Panc1 (cell line): ENCODE results near the gene INTS6L. TPM values are rescaled to one million over a fixed set of nuclear protein-coding genes. Genes with fewer than 3 reads are reported as not detected.
A peak's percentile ranks its signal among the peaks of the same experiment; 100 is the strongest.

Experiments used
- ATAC-seq: fragments of 200-7000 bp; cut with Tn5 transposase; 2 replicates; pipeline ENCODE4 v1.9.1; 2020; ENCODE audit warnings: mild to moderate bottlenecking, moderate library complexity
- BruUV-seq: library from RNA; stranded (reverse); fragments of 400-500 nt; replicated peaks from 2 replicates; lab custom pipeline; 2021; lab: Mats Ljungman, UMichigan
- CTCF ChIA-PET: fragments of 300-600 bp; sonication (Branson Sonifier 250); formaldehyde crosslinking; loops from one replicate; lab custom pipeline; 2022; ENCODE audit warnings: antibody characterized with exemption; lab: Charles Lee
- POLR2A ChIA-PET: fragments of 300-600 bp; sonication (Branson Sonifier 250); formaldehyde crosslinking; loops from one replicate; lab custom pipeline; 2022; ENCODE audit warnings: antibody characterized with exemption; lab: Charles Lee
- DNase-seq: peaks from one replicate; pipeline ENCODE4 v3.0.0-alpha.2; 2010; ENCODE audit warnings: low read depth, low spot score
- H3K27ac ChIP-seq: 2 replicates; pipeline ENCODE4 v1.5.1; 2011; ENCODE audit warnings: mild to moderate bottlenecking, low read length, inconsistent platforms
- H3K27me3 ChIP-seq: fragments of 200-500 bp; sonication (Bioruptor generic); 2 replicates; pipeline ENCODE4 v1.6.0; 2014; ENCODE audit warnings: low read length, inconsistent platforms; ENCODE audit not compliant: control insufficient read depth, insufficient read depth
- H3K36me3 ChIP-seq: fragments of 200-500 bp; sonication (Bioruptor generic); 2 replicates; pipeline ENCODE4 v1.5.1; 2014; ENCODE audit warnings: inconsistent platforms, mild to moderate bottlenecking, low read length, moderate library complexity; ENCODE audit not compliant: control insufficient read depth, insufficient read depth
- H3K4me1 ChIP-seq: 2 replicates; pipeline ENCODE4 v1.5.1; 2011; ENCODE audit warnings: inconsistent platforms, mild to moderate bottlenecking, low read length, moderate library complexity; ENCODE audit not compliant: control insufficient read depth, insufficient read depth
- H3K4me3 ChIP-seq, 2 experiments: 2 replicates each; pipeline ENCODE4 v1.5.1; 2011 to 2012; ENCODE audit warnings: low read depth in 2 of 2, low read length in 2 of 2, mild to moderate bottlenecking in 2 of 2, inconsistent platforms in 1 of 2, moderate library complexity in 1 of 2
- H3K9me3 ChIP-seq: fragments of 200-500 bp; sonication (Bioruptor generic); 2 replicates; pipeline ENCODE4 v1.5.1; 2014; ENCODE audit warnings: low read depth, mild to moderate bottlenecking, inconsistent platforms, low read length, moderate library complexity; ENCODE audit not compliant: control insufficient read depth, insufficient read depth
- POLR2AphosphoS5 ChIP-seq: IDR thresholded peaks from 2 replicates; pipeline ENCODE4 v1.6.1; 2012; ENCODE audit warnings: mild to moderate bottlenecking, low read depth, low read length, moderate library complexity
- SIN3A ChIP-seq: IDR thresholded peaks from 2 replicates; pipeline ENCODE4 v1.6.1; 2012; ENCODE audit warnings: low read depth, mild to moderate bottlenecking, low read length, moderate library complexity, borderline replicate concordance; ENCODE audit not compliant: insufficient read depth
- TCF7L2 ChIP-seq: IDR thresholded peaks from 2 replicates; pipeline ENCODE4 v1.6.1; 2011; ENCODE audit warnings: mild to moderate bottlenecking, low read depth, low read length, inconsistent platforms
- in situ Hi-C: cut with HindIII; loops from 2 replicates; pipeline ENCODE4 v1.10.0; 2016; ENCODE audit warnings: low sequenced_read_pairs, low pct_unique_long_range_greater_than_20kb
- intact Hi-C: fragments of 100-400 bp; cut with micrococcal nuclease; formaldehyde crosslinking; loops from one replicate; pipeline ENCODE4 v1.10.0; 2022; ENCODE audit not compliant: unreplicated experiment
- total RNA-seq: library from RNA; stranded (reverse); gene quantifications from one replicate; pipeline ENCODE4 v1.2.1, GENCODE V29; 2021; ENCODE audit not compliant: unreplicated experiment
- TF ChIP-seq, protein P1 (sequence below): fragments of 450-650 bp; IDR thresholded peaks from 2 replicates; pipeline ENCODE4 v1.5.1; 2017; ENCODE audit warnings: mild to moderate bottlenecking
- TF ChIP-seq, protein P2 (sequence below), 2 experiments: IDR thresholded peaks; 2 replicates each; pipeline ENCODE4 v1.6.1; 2011 to 2012; ENCODE audit warnings: low read depth in 2 of 2, control low read depth in 1 of 2, low read length in 1 of 2, mild to moderate bottlenecking in 1 of 2, moderate library complexity in 1 of 2; ENCODE audit not compliant: insufficient read depth in 1 of 2

The INTS6L gene
- total RNA-seq, 1 experiment from 2014 or later: 19.6 TPM

DNA sequence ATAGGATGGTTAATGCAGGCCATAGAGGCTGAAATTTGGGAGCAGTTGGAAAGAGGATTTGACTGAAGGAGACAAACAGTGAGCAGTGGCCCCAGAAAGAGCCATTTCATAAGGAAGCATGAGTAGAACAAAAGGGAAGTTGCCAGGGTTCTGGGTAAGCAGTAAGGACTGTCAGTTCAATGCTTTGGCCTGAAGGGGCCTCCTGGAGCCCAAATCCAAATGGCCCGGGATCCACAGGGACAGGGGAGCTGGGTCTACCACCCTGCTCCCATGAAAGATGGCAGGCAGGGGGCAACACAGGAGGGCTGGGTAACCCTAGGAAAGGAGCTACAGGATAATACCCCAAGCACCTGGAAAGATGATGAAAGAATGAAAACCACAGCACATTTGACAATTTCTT lies 4.1 kb upstream of the INTS6L start:
- intact Hi-C loops (no loop called here), in situ Hi-C loops (no loop called here)
- Histone ChIP-seq H3K36me3 (no peaks in the 10 kb centered on the region), H3K27ac (no peak overlapping the region), H3K4me3 (no peak overlapping the region), H3K9me3 (no peaks in the 10 kb centered on the region), H3K27me3 (no peaks in the 10 kb centered on the region), H3K4me1 (peaks cover 6% of the 10 kb centered on the region)
- no peak for TF ChIP-seq POLR2AphosphoS5
- TF ChIP-seq, protein P1, sequence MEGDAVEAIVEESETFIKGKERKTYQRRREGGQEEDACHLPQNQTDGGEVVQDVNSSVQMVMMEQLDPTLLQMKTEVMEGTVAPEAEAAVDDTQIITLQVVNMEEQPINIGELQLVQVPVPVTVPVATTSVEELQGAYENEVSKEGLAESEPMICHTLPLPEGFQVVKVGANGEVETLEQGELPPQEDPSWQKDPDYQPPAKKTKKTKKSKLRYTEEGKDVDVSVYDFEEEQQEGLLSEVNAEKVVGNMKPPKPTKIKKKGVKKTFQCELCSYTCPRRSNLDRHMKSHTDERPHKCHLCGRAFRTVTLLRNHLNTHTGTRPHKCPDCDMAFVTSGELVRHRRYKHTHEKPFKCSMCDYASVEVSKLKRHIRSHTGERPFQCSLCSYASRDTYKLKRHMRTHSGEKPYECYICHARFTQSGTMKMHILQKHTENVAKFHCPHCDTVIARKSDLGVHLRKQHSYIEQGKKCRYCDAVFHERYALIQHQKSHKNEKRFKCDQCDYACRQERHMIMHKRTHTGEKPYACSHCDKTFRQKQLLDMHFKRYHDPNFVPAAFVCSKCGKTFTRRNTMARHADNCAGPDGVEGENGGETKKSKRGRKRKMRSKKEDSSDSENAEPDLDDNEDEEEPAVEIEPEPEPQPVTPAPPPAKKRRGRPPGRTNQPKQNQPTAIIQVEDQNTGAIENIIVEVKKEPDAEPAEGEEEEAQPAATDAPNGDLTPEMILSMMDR: peak; percentile 14; the same call in 1 of the 2 replicates
- no peak for TF ChIP-seq TCF7L2
- TF ChIP-seq, protein P2, sequence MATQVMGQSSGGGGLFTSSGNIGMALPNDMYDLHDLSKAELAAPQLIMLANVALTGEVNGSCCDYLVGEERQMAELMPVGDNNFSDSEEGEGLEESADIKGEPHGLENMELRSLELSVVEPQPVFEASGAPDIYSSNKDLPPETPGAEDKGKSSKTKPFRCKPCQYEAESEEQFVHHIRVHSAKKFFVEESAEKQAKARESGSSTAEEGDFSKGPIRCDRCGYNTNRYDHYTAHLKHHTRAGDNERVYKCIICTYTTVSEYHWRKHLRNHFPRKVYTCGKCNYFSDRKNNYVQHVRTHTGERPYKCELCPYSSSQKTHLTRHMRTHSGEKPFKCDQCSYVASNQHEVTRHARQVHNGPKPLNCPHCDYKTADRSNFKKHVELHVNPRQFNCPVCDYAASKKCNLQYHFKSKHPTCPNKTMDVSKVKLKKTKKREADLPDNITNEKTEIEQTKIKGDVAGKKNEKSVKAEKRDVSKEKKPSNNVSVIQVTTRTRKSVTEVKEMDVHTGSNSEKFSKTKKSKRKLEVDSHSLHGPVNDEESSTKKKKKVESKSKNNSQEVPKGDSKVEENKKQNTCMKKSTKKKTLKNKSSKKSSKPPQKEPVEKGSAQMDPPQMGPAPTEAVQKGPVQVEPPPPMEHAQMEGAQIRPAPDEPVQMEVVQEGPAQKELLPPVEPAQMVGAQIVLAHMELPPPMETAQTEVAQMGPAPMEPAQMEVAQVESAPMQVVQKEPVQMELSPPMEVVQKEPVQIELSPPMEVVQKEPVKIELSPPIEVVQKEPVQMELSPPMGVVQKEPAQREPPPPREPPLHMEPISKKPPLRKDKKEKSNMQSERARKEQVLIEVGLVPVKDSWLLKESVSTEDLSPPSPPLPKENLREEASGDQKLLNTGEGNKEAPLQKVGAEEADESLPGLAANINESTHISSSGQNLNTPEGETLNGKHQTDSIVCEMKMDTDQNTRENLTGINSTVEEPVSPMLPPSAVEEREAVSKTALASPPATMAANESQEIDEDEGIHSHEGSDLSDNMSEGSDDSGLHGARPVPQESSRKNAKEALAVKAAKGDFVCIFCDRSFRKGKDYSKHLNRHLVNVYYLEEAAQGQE (IDR thresholded peaks at IDR 0.05; ENCODE audit: insufficient read depth in 1 of 2, low read depth in 2 of 2, low read length in 1 of 2): no peak
- DNase-seq: no peak
- no peak for ATAC-seq
- POLR2A ChIA-PET: no interaction called here
- CTCF ChIA-PET: no interaction called here
- no TSS peak for BruUV-seq

DNA sequence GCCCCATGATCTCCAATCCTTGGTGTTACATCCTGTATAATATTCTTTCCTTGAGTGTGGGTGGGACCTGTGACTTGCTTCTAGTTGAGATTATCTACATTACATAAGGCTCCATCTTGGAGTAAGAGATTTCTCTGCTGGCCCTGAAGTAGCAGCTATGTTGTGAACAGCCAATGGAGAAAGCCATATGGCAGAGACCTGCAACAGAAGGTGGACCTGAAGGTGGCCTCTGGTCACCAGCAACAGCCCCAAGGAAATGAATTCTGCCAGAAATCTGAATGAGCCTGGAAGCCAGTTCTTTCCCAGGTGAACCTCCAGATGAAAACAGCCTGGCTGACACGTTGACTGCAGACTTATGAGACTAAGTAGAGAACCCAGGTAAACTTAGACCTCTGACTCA lies 2.3 kb upstream of the INTS6L start:
- DNase-seq (no peak), ATAC-seq (no peak)
- POLR2A ChIA-PET: no interaction called here
- Histone ChIP-seq H3K36me3 (no peaks in the 10 kb centered on the region), H3K4me3 (no peak overlapping the region), H3K9me3 (no peaks in the 10 kb centered on the region), H3K4me1 (peaks cover 6% of the 10 kb centered on the region), H3K27me3 (no peaks in the 10 kb centered on the region), H3K27ac (no peak overlapping the region)
- BruUV-seq: no TSS peak
- intact Hi-C loops (no loop called here), in situ Hi-C loops (no loop called here)
- CTCF ChIA-PET: no interaction called here
- no peak for TF ChIP-seq TCF7L2
- TF ChIP-seq, protein P1: no peak

DNA sequence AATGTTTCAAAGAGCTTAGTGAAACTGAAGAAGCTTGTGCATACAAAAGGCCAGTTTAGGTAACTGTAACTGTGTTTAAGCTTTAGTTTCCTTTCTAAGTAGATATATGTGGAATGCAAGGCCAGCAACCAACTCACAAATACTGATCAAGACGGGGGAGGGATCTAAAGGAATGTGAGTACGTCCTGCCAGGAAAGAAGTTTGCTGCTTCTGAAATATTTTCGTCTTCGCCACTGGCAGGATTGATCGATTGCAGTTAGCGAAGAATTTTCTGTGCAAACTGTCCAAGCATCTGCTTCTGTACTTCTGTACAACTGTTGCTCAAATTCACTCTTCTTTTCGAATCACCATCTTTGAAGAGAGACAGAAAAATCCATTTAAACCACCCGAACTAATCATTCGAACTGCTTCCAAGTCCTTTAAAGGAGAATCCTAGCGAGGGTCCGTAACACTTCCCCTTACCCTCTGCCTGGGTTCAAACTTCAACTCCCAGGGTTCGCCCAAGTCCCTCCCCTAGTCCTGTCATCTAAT lies 373 bp upstream of the INTS6L start:
- no peak for DNase-seq
- intact Hi-C loops: no loop called here
- CTCF ChIA-PET: no interaction called here
- POLR2A ChIA-PET: no interaction called here
- Histone ChIP-seq H3K9me3 (no peaks in the 10 kb centered on the region), H3K27ac (peak overlapping the region; percentile 78), H3K4me3 (peak overlapping the region; percentile 80 to 81), H3K36me3 (no peaks in the 10 kb centered on the region), H3K4me1 (peaks cover 6% of the 10 kb centered on the region), H3K27me3 (no peaks in the 10 kb centered on the region)
- no peak for TF ChIP-seq TCF7L2
- no peak for TF ChIP-seq SIN3A
- TF ChIP-seq, protein P2 (IDR thresholded peaks at IDR 0.05; ENCODE audit: insufficient read depth in 1 of 2, low read depth in 2 of 2, low read length in 1 of 2): no peak
- TF ChIP-seq, protein P1: no peak
- no peak for TF ChIP-seq POLR2AphosphoS5
- no peak for ATAC-seq
- in situ Hi-C loops: no loop called here
- BruUV-seq: no TSS peak
